Measurements from ENCODE around the gene EPM2A.

DNA sequence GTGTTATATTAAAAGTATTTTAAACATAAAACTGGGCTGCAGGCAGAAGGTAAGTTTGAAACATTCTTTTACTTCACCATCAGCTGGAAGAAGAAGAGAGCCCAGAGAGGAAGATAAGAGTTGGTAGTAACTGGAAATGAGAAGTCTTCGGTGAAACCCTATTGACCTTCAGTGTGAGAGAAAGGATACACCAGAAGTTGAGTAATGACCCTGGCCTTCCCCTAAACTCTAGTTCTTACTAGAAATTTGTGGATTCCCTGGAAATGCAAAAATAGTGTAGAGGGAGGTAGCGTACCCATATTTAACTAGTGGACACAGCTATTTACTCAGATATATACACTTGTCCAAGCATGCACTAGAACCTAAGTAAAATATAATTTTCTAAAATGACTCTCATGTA lies 8.0 kb upstream of the EPM2A start:
- TF ChIP-seq, protein P1, sequence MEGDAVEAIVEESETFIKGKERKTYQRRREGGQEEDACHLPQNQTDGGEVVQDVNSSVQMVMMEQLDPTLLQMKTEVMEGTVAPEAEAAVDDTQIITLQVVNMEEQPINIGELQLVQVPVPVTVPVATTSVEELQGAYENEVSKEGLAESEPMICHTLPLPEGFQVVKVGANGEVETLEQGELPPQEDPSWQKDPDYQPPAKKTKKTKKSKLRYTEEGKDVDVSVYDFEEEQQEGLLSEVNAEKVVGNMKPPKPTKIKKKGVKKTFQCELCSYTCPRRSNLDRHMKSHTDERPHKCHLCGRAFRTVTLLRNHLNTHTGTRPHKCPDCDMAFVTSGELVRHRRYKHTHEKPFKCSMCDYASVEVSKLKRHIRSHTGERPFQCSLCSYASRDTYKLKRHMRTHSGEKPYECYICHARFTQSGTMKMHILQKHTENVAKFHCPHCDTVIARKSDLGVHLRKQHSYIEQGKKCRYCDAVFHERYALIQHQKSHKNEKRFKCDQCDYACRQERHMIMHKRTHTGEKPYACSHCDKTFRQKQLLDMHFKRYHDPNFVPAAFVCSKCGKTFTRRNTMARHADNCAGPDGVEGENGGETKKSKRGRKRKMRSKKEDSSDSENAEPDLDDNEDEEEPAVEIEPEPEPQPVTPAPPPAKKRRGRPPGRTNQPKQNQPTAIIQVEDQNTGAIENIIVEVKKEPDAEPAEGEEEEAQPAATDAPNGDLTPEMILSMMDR (IDR thresholded peaks at IDR 0.05; ENCODE audit: poor library complexity, severe bottlenecking): no peak
- no peak for TF ChIP-seq TAF1 (IDR thresholded peaks at IDR 0.05; ENCODE audit: low read depth)
- no peak for TF ChIP-seq EZH2 (IDR thresholded peaks at IDR 0.05; ENCODE audit: borderline replicate concordance, insufficient read depth, low read length, poor library complexity, severe bottlenecking)
- TF ChIP-seq, protein P2, sequence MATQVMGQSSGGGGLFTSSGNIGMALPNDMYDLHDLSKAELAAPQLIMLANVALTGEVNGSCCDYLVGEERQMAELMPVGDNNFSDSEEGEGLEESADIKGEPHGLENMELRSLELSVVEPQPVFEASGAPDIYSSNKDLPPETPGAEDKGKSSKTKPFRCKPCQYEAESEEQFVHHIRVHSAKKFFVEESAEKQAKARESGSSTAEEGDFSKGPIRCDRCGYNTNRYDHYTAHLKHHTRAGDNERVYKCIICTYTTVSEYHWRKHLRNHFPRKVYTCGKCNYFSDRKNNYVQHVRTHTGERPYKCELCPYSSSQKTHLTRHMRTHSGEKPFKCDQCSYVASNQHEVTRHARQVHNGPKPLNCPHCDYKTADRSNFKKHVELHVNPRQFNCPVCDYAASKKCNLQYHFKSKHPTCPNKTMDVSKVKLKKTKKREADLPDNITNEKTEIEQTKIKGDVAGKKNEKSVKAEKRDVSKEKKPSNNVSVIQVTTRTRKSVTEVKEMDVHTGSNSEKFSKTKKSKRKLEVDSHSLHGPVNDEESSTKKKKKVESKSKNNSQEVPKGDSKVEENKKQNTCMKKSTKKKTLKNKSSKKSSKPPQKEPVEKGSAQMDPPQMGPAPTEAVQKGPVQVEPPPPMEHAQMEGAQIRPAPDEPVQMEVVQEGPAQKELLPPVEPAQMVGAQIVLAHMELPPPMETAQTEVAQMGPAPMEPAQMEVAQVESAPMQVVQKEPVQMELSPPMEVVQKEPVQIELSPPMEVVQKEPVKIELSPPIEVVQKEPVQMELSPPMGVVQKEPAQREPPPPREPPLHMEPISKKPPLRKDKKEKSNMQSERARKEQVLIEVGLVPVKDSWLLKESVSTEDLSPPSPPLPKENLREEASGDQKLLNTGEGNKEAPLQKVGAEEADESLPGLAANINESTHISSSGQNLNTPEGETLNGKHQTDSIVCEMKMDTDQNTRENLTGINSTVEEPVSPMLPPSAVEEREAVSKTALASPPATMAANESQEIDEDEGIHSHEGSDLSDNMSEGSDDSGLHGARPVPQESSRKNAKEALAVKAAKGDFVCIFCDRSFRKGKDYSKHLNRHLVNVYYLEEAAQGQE (IDR thresholded peaks at IDR 0.05; ENCODE audit: borderline replicate concordance): no peak
- TF ChIP-seq POLR2AphosphoS5 (IDR thresholded peaks at IDR 0.05): no peak
